Umbilical cord (tissue), 2 donors: ENCODE results near the gene GGTA1. TPM values are rescaled to one million over a fixed set of nuclear protein-coding genes. Genes with fewer than 3 reads are reported as not detected.

Experiments used
- DNase-seq: peaks from one replicate; pipeline ENCODE4 v3.0.0-alpha.2; 2015; ENCODE audit warnings: low spot score
- total RNA-seq: library from RNA; depleted of rRNA; stranded (reverse); fragments of >200 nt; gene quantifications from one replicate; pipeline ENCODE4 v1.2.3, GENCODE V29; 2014; ENCODE audit warnings: low replicate concordance; ENCODE audit not compliant: insufficient read depth

Gene GGTA1
- total RNA-seq, 1 donor from 2014 or later, result 12.0 TPM

GRCh38 chr9:121499177-121499426 lies 542 bp downstream of the GGTA1 start:
- peak; percentile 14 for DNase-seq

DNA sequence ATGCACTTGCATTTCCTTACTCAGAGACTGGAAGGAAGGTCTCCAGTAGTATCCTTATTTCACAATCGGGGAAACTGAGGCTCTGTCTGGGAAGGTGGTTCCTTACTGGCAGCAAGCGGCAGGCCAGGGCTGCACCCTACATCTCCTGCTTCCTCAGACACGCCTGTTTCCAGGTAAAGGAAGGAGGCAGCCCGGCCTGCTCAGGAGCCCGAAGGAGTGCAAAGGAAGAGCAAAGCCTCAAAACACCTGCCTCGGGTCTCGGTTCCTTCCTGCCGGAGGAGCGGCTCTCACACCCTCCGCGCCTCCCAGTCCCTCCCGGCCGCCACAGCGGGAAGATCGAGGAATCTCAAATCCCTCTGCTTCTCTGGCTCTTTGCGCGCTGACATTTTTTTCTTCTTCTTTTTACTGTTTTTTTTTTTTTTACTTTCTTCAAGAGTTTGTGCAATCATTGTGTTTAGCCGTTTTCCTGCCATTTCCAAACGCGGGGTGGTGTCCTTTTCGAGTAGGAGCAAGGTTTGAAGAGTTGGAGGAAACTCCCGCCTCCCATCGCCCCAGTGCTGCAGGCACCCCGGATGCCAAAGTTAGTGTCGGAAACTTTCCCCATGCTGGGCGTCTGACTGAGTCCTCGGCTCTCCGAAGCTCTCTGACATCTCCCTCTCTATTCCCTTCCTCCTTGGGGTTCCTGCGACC lies 1.0 kb downstream of the GGTA1 start:
- DNase-seq, result peak; percentile 52

DNA sequence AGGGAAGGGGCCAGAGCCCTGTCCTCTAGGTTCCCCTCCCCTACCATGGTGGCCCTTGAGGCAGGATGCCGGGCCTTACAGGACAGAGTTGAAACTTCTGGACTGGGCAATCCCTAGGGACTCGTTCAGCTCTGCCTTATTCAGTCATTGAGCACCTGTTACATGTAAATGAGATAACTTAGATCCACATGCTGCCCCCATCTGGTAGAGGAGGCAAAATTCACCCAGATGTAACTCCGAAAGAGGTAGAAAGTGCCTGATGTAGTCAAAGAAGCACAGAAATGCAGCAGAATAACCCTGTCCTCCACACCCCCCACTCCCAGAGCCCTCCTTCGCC lies 1.5 kb downstream of the GGTA1 start:
- peak; percentile 81 for DNase-seq

GRCh38 chr9:121495976-121496375 lies 3.7 kb downstream of the GGTA1 start:
- DNase-seq, result no peak

DNA sequence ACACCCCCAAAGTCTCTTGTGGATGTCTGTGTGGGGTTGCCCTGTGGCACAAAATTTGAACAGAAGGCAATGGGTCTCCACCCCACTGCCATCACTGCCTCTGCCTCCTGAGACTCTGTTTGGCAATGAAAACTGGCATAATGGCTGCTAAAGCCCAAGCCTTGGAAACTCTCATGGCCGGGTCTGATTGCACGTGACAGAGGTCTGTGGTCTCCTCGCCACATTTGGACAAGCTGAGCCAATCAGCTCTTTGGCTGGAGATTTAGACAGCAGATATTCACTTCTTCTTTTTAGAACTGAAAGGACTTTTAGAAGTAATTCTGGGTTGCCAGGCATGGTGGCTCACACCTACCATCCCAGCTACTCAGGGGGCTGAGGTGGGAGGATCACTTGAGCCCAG lies 5.5 kb downstream of the GGTA1 start:
- no peak for DNase-seq

DNA sequence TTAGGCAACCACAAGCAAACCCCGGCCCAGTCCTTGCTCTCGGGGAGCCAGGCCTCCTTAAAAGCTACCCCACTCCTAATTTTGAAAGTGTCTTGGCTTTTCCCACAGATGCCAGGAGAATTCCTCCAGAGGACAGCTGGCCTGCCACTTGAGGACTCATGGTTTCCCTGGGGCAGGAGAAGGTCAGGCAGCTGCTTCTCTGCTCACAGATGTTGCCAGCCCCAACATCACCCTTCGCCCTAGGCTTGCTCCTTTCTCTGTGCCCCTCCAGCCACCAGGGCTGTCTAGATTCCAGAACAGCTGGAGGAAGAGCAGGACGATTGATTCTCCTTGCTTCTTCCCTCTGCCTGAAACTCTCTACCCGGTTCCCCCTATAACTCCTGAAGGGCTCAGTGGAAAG lies 8.5 kb downstream of the GGTA1 start:
- no peak for DNase-seq

DNA sequence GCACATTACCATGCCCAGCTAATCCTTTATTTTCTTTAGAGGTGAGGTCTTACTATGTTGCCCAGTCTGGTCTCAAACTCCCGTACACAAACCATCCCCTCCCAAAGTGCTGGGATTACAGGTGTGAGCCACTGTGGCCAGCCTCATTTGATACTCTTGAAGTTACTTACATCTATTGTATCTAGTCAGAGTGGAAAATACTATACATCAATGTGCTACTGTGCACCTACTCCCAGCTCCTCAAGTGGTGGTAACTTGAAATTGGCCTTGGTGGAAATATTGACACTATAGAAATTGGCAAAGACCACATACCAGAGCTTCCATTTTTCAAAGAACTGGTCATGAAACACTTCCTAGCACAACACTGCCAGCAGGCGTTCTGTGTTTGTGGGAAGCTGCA lies 10.3 kb downstream of the GGTA1 start:
- DNase-seq, result no peak

GRCh38 chr9:121486043-121486442 lies 13.6 kb downstream of the GGTA1 start:
- no peak for DNase-seq

DNA sequence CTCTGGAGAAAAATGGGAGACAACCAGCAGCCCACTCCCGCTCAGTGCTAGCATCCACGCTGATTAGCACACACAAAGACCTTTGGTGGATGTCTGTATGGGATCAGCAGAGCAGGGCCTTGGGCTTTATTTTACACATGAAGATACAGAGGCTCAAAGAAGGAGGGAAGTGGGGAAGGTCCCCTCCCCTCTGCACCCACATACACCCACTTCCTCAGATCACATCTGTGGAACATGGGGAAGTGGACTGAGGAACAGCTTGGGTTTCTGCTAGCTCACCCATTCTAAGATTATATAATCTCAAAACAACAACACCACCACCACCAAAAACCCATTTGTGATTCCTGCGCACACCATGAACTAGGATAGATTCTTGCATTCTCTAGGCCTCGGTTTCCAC lies 14.0 kb downstream of the GGTA1 start:
- DNase-seq, result peak; percentile 37

DNA sequence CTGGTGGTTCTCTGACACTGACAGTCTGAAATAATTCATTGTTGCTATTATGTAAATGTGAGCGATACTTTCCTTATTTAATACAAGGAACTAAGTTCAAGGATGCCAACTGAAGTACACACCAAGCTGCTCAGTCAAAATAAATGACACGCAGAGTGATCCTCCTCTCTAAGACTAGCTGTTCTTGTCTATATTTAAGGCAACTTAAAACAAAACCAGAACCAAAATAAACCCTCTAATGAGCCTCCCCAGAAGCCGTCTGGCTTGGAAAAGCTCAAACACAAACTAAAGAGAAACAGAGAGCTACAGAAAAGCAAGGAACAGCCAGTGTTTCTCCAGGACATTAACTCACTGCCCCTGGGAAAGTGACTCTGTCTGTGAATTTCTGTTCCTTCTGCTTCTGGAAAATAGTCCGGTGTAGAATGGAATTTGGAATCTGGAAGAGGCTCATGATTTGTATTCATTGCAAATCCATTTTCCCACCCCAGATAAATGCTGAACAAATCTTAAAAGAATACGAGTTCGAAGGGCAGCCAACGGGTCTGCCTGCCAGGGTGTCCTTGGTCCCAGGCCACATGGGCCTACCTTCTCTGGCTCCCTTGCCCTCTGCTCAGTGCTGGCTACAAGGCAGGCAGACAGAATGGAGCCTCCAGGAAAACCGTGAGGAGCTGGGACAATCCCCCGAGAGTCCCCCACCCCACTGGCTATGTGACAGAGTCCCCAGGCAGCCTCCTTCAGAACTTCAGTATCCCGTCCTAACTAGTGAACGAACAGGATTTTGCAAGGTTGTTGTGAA lies 14.8 kb downstream of the GGTA1 start:
- DNase-seq, result no peak

- DNase-seq, result no peak
Measured at GRCh38 chr9:121483473-121484031, 16.1 kb downstream of the GGTA1 start.

GRCh38 chr9:121483049-121483448 lies 16.6 kb downstream of the GGTA1 start:
- DNase-seq, result no peak

GRCh38 chr9:121478816-121479676 lies 20.6 kb downstream of the GGTA1 start:
- peak; percentile 73 for DNase-seq

GRCh38 chr9:121476156-121476555 lies 23.5 kb downstream of the GGTA1 start:
- no peak for DNase-seq

DNA sequence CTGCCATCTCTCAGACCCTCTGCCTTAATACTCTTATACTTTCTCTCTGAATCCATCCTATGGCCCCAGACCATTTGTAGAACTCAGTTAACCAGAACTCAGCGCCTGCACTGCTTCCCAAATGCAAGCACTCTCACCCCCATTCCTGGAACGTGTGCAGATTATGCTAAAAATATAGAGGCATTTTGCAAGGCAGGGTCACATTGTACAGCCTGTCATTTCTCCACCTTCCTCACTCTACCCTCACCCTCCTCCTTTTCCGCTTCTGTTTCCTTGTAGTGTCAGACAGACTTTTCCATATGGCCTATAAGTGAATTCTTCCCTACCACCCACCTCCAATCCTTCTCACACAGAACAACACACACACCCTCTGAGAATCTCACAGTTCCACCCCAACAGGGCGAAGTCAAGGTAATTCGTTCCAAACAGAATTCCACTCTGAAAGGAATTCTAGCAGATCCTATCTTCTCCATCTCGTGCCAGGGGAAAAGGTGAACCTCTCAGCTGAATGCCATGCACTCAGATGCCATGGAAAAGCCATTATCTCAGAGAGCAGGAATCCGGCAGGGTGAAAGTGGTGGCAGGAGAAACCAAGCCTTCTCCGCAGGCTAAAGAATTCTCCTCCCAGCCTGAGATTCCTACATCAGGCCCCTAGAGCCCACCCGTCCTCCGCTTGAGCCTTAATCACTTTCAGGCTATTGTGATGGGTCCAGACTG lies 25.3 kb downstream of the GGTA1 start:
- DNase-seq, result no peak

DNA sequence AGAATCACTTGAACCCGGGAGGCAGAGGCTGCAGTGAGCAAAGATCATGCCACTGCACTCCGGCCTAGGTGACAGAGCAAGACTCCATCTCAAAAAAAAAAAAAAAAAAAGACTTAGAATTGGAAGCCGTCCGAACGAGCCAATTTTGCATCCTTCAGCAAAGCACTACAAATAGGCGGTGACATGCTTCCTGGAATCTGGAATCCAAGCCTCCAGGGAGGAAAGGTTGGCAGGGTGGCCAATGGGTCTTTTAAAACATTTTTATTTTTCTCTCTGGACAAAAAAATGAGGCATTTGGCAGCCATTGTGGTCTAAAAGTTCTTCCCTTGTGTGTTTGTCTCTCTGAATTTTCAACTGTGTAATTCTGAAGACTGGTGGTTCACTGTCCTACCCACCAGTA lies 26.4 kb downstream of the GGTA1 start:
- DNase-seq, result no peak

GRCh38 chr9:121472446-121472845 lies 27.2 kb downstream of the GGTA1 start:
- DNase-seq, result peak; percentile 23

DNA sequence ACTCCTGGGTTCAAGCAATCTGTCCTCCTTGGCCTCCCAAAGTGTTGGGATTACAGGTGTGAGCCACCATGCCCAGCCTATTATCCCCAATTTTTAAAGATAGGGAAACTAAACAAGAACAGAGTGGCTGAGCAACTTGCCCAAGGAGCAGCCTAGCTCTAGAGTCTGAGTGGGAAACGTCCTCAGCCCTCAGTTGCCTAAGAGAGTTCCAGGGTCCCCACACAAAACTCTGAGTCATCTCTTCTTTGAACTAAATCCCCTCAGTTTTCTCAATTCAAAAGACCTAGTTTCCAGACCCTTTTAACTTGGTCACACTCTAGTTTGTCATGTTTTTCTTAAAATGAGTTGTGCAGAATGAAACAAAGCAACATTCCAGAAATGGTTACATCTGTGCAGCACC lies 33.5 kb downstream of the GGTA1 start:
- no peak for DNase-seq

- no peak for DNase-seq
Measured at GRCh38 chr9:121464968-121465367, 34.7 kb downstream of the GGTA1 start.

DNA sequence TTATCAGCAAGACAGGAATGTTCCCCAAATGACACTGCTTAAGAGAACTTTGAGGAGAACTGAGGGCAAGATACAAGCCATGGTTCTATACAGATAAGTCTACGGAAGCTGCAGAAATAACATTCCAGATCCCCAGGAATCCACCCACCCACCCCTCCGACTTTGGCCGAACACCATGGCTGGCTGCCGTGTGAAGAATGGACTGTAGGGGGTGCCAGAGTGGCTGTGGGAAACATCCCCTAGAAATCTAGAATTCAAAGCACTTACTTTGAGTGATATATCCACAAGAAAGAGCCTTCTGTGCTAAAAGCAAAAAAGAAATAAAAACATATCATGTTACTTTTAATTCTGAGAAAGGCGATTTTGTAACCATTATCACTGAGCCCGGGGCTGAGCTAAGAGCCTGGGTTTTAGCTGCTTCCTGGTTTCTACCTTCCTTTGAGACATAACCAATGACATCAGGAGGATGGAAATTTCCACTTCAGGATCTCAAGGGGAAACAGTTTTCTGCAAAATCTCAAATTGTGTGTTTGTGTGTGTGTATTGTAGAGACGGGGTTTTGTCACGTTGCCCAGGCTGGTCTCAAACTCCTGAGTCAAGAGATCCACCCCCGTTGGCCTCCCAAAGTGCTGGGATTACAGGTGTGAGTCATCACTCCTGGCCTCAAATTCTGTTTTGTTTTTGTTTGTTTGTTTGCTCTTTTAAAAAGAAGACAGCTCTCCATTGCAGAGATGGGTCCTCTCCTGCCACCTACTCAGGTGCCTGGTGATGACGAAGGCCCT lies 36.4 kb downstream of the GGTA1 start:
- peak; percentile 56 for DNase-seq

DNA sequence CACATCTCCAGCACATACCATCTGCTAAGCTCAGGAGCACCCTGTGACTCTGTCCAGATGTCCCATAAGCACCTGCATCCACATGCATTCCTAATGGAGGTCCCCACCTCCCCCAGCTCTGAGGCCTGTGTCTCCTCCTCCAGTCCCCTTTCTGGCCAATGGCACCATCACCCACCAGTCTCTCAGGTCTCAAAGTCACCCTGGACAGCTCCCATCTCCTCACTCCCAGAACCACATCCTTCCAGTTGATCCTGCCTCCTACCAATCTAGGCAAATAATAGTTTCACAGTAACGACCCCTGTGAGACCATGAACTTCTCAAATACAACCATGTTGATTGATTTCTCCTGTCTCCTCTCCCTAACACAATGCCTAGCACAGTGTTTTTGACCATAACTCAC lies 40.1 kb downstream of the GGTA1 start:
- no peak for DNase-seq
